ENCODE measurements around the gene TPGS2.
"Not testable (repeated sequence)": the region's sequence is repeated elsewhere in the genome, so short reads cannot be mapped to it uniquely, and the experiment has no call there.

Gene TPGS2

GRCh38 chr18:36828157-36828629 lies 609 bp downstream of the TPGS2 start:
- peak; percentile 47 for DNase-seq (ENCODE audit: low read depth)
- H3K4me3 ChIP-seq (ENCODE audit: low read depth, low read length) = peak overlapping the region; percentile 85

- H3K4me3 ChIP-seq (ENCODE audit: low read depth, low read length) = no peak overlapping the region
- DNase-seq (ENCODE audit: low read depth) = no peak
These were observed 2.2 kb downstream of the TPGS2 start for GRCh38 chr18:36826556-36826955.

- no peak overlapping the region for H3K4me3 ChIP-seq (ENCODE audit: low read depth, low read length)
- no peak for DNase-seq (ENCODE audit: low read depth)
These were observed 3.3 kb downstream of the TPGS2 start for GRCh38 chr18:36825526-36825925.

- no peak overlapping the region for H3K4me3 ChIP-seq (ENCODE audit: low read depth, low read length)
- DNase-seq (ENCODE audit: low read depth) = no peak
These were observed 7.1 kb downstream of the TPGS2 start for GRCh38 chr18:36821681-36822080.

- DNase-seq (ENCODE audit: low read depth) = no peak
- no peak overlapping the region for H3K4me3 ChIP-seq (ENCODE audit: low read depth, low read length)
These were observed 9.2 kb downstream of the TPGS2 start for GRCh38 chr18:36819621-36820020.

GRCh38 chr18:36818652-36819051 lies 10.2 kb downstream of the TPGS2 start:
- H3K4me3 ChIP-seq (ENCODE audit: low read depth, low read length) = no peak overlapping the region
- no peak for DNase-seq (ENCODE audit: low read depth)

- no peak for DNase-seq (ENCODE audit: low read depth)
- H3K4me3 ChIP-seq (ENCODE audit: low read depth, low read length) = no peak overlapping the region
These were observed 11.8 kb downstream of the TPGS2 start for GRCh38 chr18:36817039-36817438.

- DNase-seq (ENCODE audit: low read depth); H3K4me3 ChIP-seq (ENCODE audit: low read depth, low read length): not testable (repeated sequence)
These were observed 12.7 kb downstream of the TPGS2 start for GRCh38 chr18:36816096-36816495.

GRCh38 chr18:36814994-36815393 lies 13.8 kb downstream of the TPGS2 start:
- no peak for DNase-seq (ENCODE audit: low read depth)
- no peak overlapping the region for H3K4me3 ChIP-seq (ENCODE audit: low read depth, low read length)

- H3K4me3 ChIP-seq (ENCODE audit: low read depth, low read length) = no peak overlapping the region
- no peak for DNase-seq (ENCODE audit: low read depth)
These were observed 15.0 kb downstream of the TPGS2 start for GRCh38 chr18:36813824-36814223.

- no peak overlapping the region for H3K4me3 ChIP-seq (ENCODE audit: low read depth, low read length)
- DNase-seq (ENCODE audit: low read depth) = no peak
These were observed 15.6 kb downstream of the TPGS2 start for GRCh38 chr18:36813101-36813775.

GRCh38 chr18:36812678-36813077 lies 16.1 kb downstream of the TPGS2 start:
- no peak for DNase-seq (ENCODE audit: low read depth)
- no peak overlapping the region for H3K4me3 ChIP-seq (ENCODE audit: low read depth, low read length)

- DNase-seq (ENCODE audit: low read depth) = no peak
- no peak overlapping the region for H3K4me3 ChIP-seq (ENCODE audit: low read depth, low read length)
These were observed 16.8 kb downstream of the TPGS2 start for GRCh38 chr18:36811955-36812354.

GRCh38 chr18:36811430-36811829 lies 17.4 kb downstream of the TPGS2 start:
- no peak overlapping the region for H3K4me3 ChIP-seq (ENCODE audit: low read depth, low read length)
- DNase-seq (ENCODE audit: low read depth) = no peak

GRCh38 chr18:36809590-36810381 lies 19.0 kb downstream of the TPGS2 start:
- DNase-seq (ENCODE audit: low read depth) = no peak
- H3K4me3 ChIP-seq (ENCODE audit: low read depth, low read length) = no peak overlapping the region

GRCh38 chr18:36808681-36809080 lies 20.1 kb downstream of the TPGS2 start:
- DNase-seq (ENCODE audit: low read depth) = peak; percentile 47

GRCh38 chr18:36805105-36805504 lies 23.7 kb downstream of the TPGS2 start:
- no peak for DNase-seq (ENCODE audit: low read depth)
- H3K4me3 ChIP-seq (ENCODE audit: low read depth, low read length) = no peak overlapping the region

More at GRCh38 chr18:36808681-36809080, 20.1 kb downstream of the TPGS2 start:
- no peak overlapping the region for H3K4me3 ChIP-seq (ENCODE audit: low read depth, low read length)

GRCh38 chr18:36798738-36799473 lies 29.9 kb downstream of the TPGS2 start:
- DNase-seq (ENCODE audit: low read depth) = no peak
- no peak overlapping the region for H3K4me3 ChIP-seq (ENCODE audit: low read depth, low read length)

GRCh38 chr18:36792634-36793283 lies 36.0 kb downstream of the TPGS2 start:
- DNase-seq (ENCODE audit: low read depth) = no peak
- H3K4me3 ChIP-seq (ENCODE audit: low read depth, low read length) = no peak overlapping the region

- DNase-seq (ENCODE audit: low read depth) = peak; percentile 72
- no peak overlapping the region for H3K4me3 ChIP-seq (ENCODE audit: low read depth, low read length)
These were observed 42.1 kb downstream of the TPGS2 start for GRCh38 chr18:36786686-36787085.
